ENCODE data around the gene IL19. TPM values are rescaled to one million over a fixed set of nuclear protein-coding genes. Genes with fewer than 3 reads are reported as not detected.

The IL19 gene
- total and polyA plus RNA-seq, 8 donors = 3.1 to 25.9 TPM; not detected in 6

- Histone ChIP-seq H3K4me3 (no peak overlapping the region), H3K27ac (no peak overlapping the region), H3K4me1 (no peaks in the 10 kb centered on the region), H3K9me3 (peaks cover 0 to 5% (median 2%) of the 10 kb centered on the region in 4 donors), H3K36me3 (no peaks in the 10 kb centered on the region), H3K27me3 (no peaks in the 10 kb centered on the region)
- 59 to 69% (median 61%) methylated on average over 5 of the region's 5 CpGs for WGBS, 5 donors
- no peak for TF ChIP-seq EP300 (IDR thresholded peaks at IDR 0.05)
- TF ChIP-seq POLR2A (IDR thresholded peaks at IDR 0.05) = no peak
- no peak for TF ChIP-seq POLR2AphosphoS5 (IDR thresholded peaks at IDR 0.05)
- TF ChIP-seq CTCF (IDR thresholded peaks at IDR 0.05) = no peak
- no peak for DNase-seq
- intact Hi-C loops (cut with DNase I; ENCODE audit: low total_unique reads) = no loop called here
These were observed 18.7 kb upstream of the IL19 start for GRCh38 chr1:206751891-206752290.

GRCh38 chr1:206752481-206752880 is 18.1 kb upstream of the IL19 start:
- Histone ChIP-seq H3K4me3 (no peak overlapping the region), H3K9me3 (peaks cover 0 to 5% (median 2%) of the 10 kb centered on the region in 4 donors), H3K36me3 (no peaks in the 10 kb centered on the region), H3K4me1 (no peaks in the 10 kb centered on the region), H3K27me3 (no peaks in the 10 kb centered on the region), H3K27ac (no peak overlapping the region)
- DNase-seq = no peak
- intact Hi-C loops (cut with DNase I; ENCODE audit: low total_unique reads) = no loop called here
- TF ChIP-seq POLR2A (IDR thresholded peaks at IDR 0.05) = no peak
- TF ChIP-seq CTCF (IDR thresholded peaks at IDR 0.05) = no peak
- no peak for TF ChIP-seq EP300 (IDR thresholded peaks at IDR 0.05)
- no peak for TF ChIP-seq POLR2AphosphoS5 (IDR thresholded peaks at IDR 0.05)
- WGBS, 5 donors = 81 to 93% (median 90%) methylated on average over 2 of the region's 2 CpGs

GRCh38 chr1:206753141-206753540 is 17.4 kb upstream of the IL19 start:
- Histone ChIP-seq H3K36me3 (no peaks in the 10 kb centered on the region), H3K9me3 (peaks cover 0 to 5% (median 2%) of the 10 kb centered on the region in 4 donors), H3K4me1 (no peaks in the 10 kb centered on the region), H3K27ac (no peak overlapping the region), H3K27me3 (no peaks in the 10 kb centered on the region), H3K4me3 (no peak overlapping the region)
- WGBS, 5 donors = 85 to 91% (median 87%) methylated on average over 3 of the region's 3 CpGs
- no peak for TF ChIP-seq EP300 (IDR thresholded peaks at IDR 0.05)
- TF ChIP-seq POLR2A (IDR thresholded peaks at IDR 0.05) = no peak
- no peak for TF ChIP-seq CTCF (IDR thresholded peaks at IDR 0.05)
- TF ChIP-seq POLR2AphosphoS5 (IDR thresholded peaks at IDR 0.05) = no peak
- DNase-seq = no peak
- intact Hi-C loops (cut with DNase I; ENCODE audit: low total_unique reads) = no loop called here

- intact Hi-C loops (cut with DNase I; ENCODE audit: low total_unique reads) = no loop called here
- H3K4me3 ChIP-seq = no peak overlapping the region
- H3K4me1 ChIP-seq = no peaks in the 10 kb centered on the region
- H3K27ac ChIP-seq = no peak overlapping the region
- 64 to 84% (median 69%) methylated on average over 1 of the region's 1 CpG for WGBS, 5 donors
- no peaks in the 10 kb centered on the region for H3K36me3 ChIP-seq
- TF ChIP-seq CTCF (IDR thresholded peaks at IDR 0.05) = no peak
- no peak for TF ChIP-seq EP300 (IDR thresholded peaks at IDR 0.05)
- no peak for TF ChIP-seq POLR2AphosphoS5 (IDR thresholded peaks at IDR 0.05)
- no peak for TF ChIP-seq POLR2A (IDR thresholded peaks at IDR 0.05)
- H3K27me3 ChIP-seq = peaks cover 0 to 8% (median 0%) of the 10 kb centered on the region in 3 donors
- H3K9me3 ChIP-seq = peaks cover 0 to 5% (median 2%) of the 10 kb centered on the region in 4 donors
- no peak for DNase-seq
These were observed 16.6 kb upstream of the IL19 start for GRCh38 chr1:206754011-206754410.

Data from stomach (tissue), 9 donors.